ENCODE data around the gene TULP1.
A peak's percentile ranks its signal among the peaks of the same experiment; 100 is the strongest.

The TULP1 gene

GRCh38 chr6:35496036-35496840, 16.5 kb downstream of the TULP1 start:
- H3K36me3 ChIP-seq (ENCODE audit: low read length): no peaks in the 10 kb centered on the region
- H3K79me2 ChIP-seq (ENCODE audit: insufficient read depth, low read length): no peaks in the 10 kb centered on the region
- H3K27me3 ChIP-seq (ENCODE audit: low read length): no peaks in the 10 kb centered on the region
- no peak overlapping the region for H3K27ac ChIP-seq (ENCODE audit: low read depth, low read length)
- H3K9me3 ChIP-seq (ENCODE audit: insufficient read depth, low read length): no peaks in the 10 kb centered on the region
- H2AFZ ChIP-seq (ENCODE audit: low read depth, low read length, severe bottlenecking): no peak overlapping the region
- H3K4me3 ChIP-seq (ENCODE audit: insufficient read depth, low read length, poor library complexity, severe bottlenecking): peak overlapping the region; percentile 47
- no peaks in the 10 kb centered on the region for H3F3A ChIP-seq (ENCODE audit: insufficient read depth)
- TF ChIP-seq CTCF (IDR thresholded peaks at IDR 0.05; ENCODE audit: insufficient read depth, low read length, poor library complexity, severe bottlenecking) (no peak), EZH2phosphoT487 (conservative IDR thresholded peaks at IDR 0.05; ENCODE audit: low read length) (no peak)
- no peaks in the 10 kb centered on the region for H3K9me2 ChIP-seq (replicated peaks; ENCODE audit: insufficient read depth, low read length)
- no peaks in the 10 kb centered on the region for H4K20me1 ChIP-seq (ENCODE audit: low read depth, low read length)
- H3K9ac ChIP-seq (ENCODE audit: low read length): peak overlapping the region; percentile 27; the same call in 1 of the 2 replicates
- peak overlapping the region; percentile 49 for H3K4me2 ChIP-seq (ENCODE audit: low read depth, low read length, poor library complexity, severe bottlenecking)

GRCh38 chr6:35495258-35496035, 17.2 kb downstream of the TULP1 start:
- Histone ChIP-seq H3K9me3 (ENCODE audit: insufficient read depth, low read length) (no peaks in the 10 kb centered on the region), H3K4me2 (ENCODE audit: low read depth, low read length, poor library complexity, severe bottlenecking) (no peak overlapping the region), H3K27ac (ENCODE audit: low read depth, low read length) (no peak overlapping the region), H3F3A (ENCODE audit: insufficient read depth) (no peaks in the 10 kb centered on the region), H3K27me3 (ENCODE audit: low read length) (no peaks in the 10 kb centered on the region), H3K36me3 (ENCODE audit: low read length) (no peaks in the 10 kb centered on the region), H2AFZ (ENCODE audit: low read depth, low read length, severe bottlenecking) (no peak overlapping the region), H3K4me3 (ENCODE audit: insufficient read depth, low read length, poor library complexity, severe bottlenecking) (no peak overlapping the region), H3K79me2 (ENCODE audit: insufficient read depth, low read length) (no peaks in the 10 kb centered on the region), H3K9ac (ENCODE audit: low read length) (no peak overlapping the region), H3K9me2 (replicated peaks; ENCODE audit: insufficient read depth, low read length) (no peaks in the 10 kb centered on the region), H4K20me1 (ENCODE audit: low read depth, low read length) (no peaks in the 10 kb centered on the region)
- no peak for TF ChIP-seq EZH2phosphoT487 (conservative IDR thresholded peaks at IDR 0.05; ENCODE audit: low read length)
- no peak for TF ChIP-seq CTCF (IDR thresholded peaks at IDR 0.05; ENCODE audit: insufficient read depth, low read length, poor library complexity, severe bottlenecking)

DNA sequence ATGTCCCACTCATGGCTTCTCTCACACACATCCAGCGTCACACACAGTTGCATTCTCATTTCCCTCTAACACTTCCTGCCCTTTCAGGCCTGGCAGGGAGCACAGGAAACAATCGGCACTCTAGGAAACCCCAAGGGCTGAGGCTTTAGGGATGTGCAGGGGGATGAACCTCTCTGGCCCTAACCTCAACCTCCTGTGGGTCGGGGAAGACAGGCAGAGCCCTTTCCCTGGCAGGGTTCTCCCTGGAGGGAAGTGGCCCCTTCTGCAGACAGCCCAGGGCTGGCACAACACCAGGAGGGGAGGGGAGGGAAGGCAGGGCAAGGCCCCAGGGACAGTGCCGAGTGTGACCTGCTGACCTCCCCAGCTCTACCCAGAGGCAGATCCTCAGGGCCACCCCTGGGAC, 18.5 kb downstream of the TULP1 start:
- H3K27me3 ChIP-seq (ENCODE audit: low read length): no peaks in the 10 kb centered on the region
- no peaks in the 10 kb centered on the region for H4K20me1 ChIP-seq (ENCODE audit: low read depth, low read length)
- no peaks in the 10 kb centered on the region for H3F3A ChIP-seq (ENCODE audit: insufficient read depth)
- H3K9me3 ChIP-seq (ENCODE audit: insufficient read depth, low read length): no peaks in the 10 kb centered on the region
- no peak overlapping the region for H3K4me3 ChIP-seq (ENCODE audit: insufficient read depth, low read length, poor library complexity, severe bottlenecking)
- no peak overlapping the region for H3K9ac ChIP-seq (ENCODE audit: low read length)
- H3K27ac ChIP-seq (ENCODE audit: low read depth, low read length): no peak overlapping the region
- H3K36me3 ChIP-seq (ENCODE audit: low read length): no peaks in the 10 kb centered on the region
- H3K9me2 ChIP-seq (replicated peaks; ENCODE audit: insufficient read depth, low read length): no peaks in the 10 kb centered on the region
- no peaks in the 10 kb centered on the region for H3K79me2 ChIP-seq (ENCODE audit: insufficient read depth, low read length)
- H2AFZ ChIP-seq (ENCODE audit: low read depth, low read length, severe bottlenecking): no peak overlapping the region
- TF ChIP-seq EZH2phosphoT487 (conservative IDR thresholded peaks at IDR 0.05; ENCODE audit: low read length) (no peak), CTCF (IDR thresholded peaks at IDR 0.05; ENCODE audit: insufficient read depth, low read length, poor library complexity, severe bottlenecking) (no peak)
- H3K4me2 ChIP-seq (ENCODE audit: low read depth, low read length, poor library complexity, severe bottlenecking): no peak overlapping the region

All from SU-DHL-6 (cell line).